ENCODE measurements around the gene UNC80.

DNA sequence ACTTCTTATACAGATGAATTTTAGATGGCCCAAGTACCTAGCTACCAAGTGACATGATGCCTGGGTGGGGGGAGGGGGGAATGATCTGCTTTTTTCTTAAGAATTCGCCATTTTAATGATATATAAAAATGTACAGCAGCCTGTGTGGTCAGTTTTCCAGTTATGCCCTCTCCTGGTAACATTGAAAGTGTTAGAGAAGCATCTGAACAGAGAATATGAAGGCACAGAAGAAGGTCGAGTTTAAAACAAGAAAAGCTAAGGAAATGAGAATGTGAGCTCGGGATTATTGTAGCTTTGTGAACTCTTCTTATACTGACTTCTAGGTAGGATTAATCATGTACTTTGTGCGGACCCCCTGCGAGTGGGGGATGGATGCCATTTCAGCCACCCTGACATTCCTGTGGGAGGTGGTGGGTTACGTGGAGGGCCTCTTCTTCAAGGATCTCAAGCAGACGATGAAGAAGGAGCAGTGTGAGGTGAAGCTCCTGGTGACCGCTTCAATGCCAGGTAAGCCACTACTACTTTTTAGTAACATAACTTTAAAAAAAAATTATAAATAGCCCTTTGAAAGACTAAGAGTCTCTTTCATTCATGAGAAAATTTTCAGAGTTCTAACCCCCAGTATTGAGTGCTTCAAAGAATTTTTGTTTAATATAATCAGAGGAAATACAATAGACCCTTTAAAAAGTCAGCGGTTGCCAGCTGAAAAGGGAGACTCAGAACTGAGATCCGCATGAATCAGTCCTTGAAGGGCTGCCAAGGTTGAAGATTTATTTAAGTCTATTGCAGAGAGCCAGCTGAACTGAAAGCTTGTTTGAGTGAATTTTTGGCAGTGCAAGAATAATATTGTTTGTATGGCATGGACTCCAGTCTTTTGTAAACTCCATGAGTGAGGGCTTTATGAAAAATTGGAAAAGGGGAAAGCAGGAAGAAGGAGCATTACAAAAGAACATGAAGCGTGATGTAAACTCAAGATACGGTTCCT is 162.2 kb downstream of the UNC80 start:
- no peak for TF ChIP-seq NFYB (CRISPR knock-in tag; conservative IDR thresholded peaks at IDR 0.05; ENCODE audit: low read depth)
- TF ChIP-seq, protein P1, sequence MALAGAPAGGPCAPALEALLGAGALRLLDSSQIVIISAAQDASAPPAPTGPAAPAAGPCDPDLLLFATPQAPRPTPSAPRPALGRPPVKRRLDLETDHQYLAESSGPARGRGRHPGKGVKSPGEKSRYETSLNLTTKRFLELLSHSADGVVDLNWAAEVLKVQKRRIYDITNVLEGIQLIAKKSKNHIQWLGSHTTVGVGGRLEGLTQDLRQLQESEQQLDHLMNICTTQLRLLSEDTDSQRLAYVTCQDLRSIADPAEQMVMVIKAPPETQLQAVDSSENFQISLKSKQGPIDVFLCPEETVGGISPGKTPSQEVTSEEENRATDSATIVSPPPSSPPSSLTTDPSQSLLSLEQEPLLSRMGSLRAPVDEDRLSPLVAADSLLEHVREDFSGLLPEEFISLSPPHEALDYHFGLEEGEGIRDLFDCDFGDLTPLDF (CRISPR knock-in tag; IDR thresholded peaks at IDR 0.05), result no peak
- TF ChIP-seq ZNF232 (CRISPR knock-in tag; IDR thresholded peaks at IDR 0.05), result no peak
- TF ChIP-seq, protein P2, sequence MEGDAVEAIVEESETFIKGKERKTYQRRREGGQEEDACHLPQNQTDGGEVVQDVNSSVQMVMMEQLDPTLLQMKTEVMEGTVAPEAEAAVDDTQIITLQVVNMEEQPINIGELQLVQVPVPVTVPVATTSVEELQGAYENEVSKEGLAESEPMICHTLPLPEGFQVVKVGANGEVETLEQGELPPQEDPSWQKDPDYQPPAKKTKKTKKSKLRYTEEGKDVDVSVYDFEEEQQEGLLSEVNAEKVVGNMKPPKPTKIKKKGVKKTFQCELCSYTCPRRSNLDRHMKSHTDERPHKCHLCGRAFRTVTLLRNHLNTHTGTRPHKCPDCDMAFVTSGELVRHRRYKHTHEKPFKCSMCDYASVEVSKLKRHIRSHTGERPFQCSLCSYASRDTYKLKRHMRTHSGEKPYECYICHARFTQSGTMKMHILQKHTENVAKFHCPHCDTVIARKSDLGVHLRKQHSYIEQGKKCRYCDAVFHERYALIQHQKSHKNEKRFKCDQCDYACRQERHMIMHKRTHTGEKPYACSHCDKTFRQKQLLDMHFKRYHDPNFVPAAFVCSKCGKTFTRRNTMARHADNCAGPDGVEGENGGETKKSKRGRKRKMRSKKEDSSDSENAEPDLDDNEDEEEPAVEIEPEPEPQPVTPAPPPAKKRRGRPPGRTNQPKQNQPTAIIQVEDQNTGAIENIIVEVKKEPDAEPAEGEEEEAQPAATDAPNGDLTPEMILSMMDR (IDR thresholded peaks at IDR 0.05), result no peak
- TF ChIP-seq, protein P3, sequence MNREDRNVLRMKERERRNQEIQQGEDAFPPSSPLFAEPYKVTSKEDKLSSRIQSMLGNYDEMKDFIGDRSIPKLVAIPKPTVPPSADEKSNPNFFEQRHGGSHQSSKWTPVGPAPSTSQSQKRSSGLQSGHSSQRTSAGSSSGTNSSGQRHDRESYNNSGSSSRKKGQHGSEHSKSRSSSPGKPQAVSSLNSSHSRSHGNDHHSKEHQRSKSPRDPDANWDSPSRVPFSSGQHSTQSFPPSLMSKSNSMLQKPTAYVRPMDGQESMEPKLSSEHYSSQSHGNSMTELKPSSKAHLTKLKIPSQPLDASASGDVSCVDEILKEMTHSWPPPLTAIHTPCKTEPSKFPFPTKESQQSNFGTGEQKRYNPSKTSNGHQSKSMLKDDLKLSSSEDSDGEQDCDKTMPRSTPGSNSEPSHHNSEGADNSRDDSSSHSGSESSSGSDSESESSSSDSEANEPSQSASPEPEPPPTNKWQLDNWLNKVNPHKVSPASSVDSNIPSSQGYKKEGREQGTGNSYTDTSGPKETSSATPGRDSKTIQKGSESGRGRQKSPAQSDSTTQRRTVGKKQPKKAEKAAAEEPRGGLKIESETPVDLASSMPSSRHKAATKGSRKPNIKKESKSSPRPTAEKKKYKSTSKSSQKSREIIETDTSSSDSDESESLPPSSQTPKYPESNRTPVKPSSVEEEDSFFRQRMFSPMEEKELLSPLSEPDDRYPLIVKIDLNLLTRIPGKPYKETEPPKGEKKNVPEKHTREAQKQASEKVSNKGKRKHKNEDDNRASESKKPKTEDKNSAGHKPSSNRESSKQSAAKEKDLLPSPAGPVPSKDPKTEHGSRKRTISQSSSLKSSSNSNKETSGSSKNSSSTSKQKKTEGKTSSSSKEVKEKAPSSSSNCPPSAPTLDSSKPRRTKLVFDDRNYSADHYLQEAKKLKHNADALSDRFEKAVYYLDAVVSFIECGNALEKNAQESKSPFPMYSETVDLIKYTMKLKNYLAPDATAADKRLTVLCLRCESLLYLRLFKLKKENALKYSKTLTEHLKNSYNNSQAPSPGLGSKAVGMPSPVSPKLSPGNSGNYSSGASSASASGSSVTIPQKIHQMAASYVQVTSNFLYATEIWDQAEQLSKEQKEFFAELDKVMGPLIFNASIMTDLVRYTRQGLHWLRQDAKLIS (CRISPR knock-in tag; IDR thresholded peaks at IDR 0.05; ENCODE audit: borderline replicate concordance), result no peak
- TF ChIP-seq, protein P4, sequence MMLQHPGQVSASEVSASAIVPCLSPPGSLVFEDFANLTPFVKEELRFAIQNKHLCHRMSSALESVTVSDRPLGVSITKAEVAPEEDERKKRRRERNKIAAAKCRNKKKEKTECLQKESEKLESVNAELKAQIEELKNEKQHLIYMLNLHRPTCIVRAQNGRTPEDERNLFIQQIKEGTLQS (CRISPR knock-in tag; conservative IDR thresholded peaks at IDR 0.05), result no peak
- no peak for TF ChIP-seq NR2C2 (CRISPR knock-in tag; IDR thresholded peaks at IDR 0.05)
- TF ChIP-seq, protein P5, sequence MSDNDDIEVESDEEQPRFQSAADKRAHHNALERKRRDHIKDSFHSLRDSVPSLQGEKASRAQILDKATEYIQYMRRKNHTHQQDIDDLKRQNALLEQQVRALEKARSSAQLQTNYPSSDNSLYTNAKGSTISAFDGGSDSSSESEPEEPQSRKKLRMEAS (CRISPR knock-in tag; IDR thresholded peaks at IDR 0.05), result no peak
- TF ChIP-seq, protein P6, sequence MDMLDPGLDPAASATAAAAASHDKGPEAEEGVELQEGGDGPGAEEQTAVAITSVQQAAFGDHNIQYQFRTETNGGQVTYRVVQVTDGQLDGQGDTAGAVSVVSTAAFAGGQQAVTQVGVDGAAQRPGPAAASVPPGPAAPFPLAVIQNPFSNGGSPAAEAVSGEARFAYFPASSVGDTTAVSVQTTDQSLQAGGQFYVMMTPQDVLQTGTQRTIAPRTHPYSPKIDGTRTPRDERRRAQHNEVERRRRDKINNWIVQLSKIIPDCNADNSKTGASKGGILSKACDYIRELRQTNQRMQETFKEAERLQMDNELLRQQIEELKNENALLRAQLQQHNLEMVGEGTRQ (CRISPR knock-in tag; IDR thresholded peaks at IDR 0.05), result no peak
- no peak for TF ChIP-seq ZNF317 (CRISPR knock-in tag; IDR thresholded peaks at IDR 0.05; ENCODE audit: borderline replicate concordance, low read depth)
- TF ChIP-seq ELF4 (CRISPR knock-in tag; IDR thresholded peaks at IDR 0.05; ENCODE audit: low read depth), result no peak
- TF ChIP-seq, protein P7, sequence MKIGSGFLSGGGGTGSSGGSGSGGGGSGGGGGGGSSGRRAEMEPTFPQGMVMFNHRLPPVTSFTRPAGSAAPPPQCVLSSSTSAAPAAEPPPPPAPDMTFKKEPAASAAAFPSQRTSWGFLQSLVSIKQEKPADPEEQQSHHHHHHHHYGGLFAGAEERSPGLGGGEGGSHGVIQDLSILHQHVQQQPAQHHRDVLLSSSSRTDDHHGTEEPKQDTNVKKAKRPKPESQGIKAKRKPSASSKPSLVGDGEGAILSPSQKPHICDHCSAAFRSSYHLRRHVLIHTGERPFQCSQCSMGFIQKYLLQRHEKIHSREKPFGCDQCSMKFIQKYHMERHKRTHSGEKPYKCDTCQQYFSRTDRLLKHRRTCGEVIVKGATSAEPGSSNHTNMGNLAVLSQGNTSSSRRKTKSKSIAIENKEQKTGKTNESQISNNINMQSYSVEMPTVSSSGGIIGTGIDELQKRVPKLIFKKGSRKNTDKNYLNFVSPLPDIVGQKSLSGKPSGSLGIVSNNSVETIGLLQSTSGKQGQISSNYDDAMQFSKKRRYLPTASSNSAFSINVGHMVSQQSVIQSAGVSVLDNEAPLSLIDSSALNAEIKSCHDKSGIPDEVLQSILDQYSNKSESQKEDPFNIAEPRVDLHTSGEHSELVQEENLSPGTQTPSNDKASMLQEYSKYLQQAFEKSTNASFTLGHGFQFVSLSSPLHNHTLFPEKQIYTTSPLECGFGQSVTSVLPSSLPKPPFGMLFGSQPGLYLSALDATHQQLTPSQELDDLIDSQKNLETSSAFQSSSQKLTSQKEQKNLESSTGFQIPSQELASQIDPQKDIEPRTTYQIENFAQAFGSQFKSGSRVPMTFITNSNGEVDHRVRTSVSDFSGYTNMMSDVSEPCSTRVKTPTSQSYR (CRISPR knock-in tag; IDR thresholded peaks at IDR 0.05), result no peak
- no peak for TF ChIP-seq TCF7 (CRISPR knock-in tag; IDR thresholded peaks at IDR 0.05; ENCODE audit: low read depth)
- TF ChIP-seq, protein P8, sequence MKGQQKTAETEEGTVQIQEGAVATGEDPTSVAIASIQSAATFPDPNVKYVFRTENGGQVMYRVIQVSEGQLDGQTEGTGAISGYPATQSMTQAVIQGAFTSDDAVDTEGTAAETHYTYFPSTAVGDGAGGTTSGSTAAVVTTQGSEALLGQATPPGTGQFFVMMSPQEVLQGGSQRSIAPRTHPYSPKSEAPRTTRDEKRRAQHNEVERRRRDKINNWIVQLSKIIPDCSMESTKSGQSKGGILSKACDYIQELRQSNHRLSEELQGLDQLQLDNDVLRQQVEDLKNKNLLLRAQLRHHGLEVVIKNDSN (CRISPR knock-in tag; IDR thresholded peaks at IDR 0.05), result no peak

Data from WTC11 (cell line).